ENCODE data around the gene C6orf120.

- TF ChIP-seq, protein P1, sequence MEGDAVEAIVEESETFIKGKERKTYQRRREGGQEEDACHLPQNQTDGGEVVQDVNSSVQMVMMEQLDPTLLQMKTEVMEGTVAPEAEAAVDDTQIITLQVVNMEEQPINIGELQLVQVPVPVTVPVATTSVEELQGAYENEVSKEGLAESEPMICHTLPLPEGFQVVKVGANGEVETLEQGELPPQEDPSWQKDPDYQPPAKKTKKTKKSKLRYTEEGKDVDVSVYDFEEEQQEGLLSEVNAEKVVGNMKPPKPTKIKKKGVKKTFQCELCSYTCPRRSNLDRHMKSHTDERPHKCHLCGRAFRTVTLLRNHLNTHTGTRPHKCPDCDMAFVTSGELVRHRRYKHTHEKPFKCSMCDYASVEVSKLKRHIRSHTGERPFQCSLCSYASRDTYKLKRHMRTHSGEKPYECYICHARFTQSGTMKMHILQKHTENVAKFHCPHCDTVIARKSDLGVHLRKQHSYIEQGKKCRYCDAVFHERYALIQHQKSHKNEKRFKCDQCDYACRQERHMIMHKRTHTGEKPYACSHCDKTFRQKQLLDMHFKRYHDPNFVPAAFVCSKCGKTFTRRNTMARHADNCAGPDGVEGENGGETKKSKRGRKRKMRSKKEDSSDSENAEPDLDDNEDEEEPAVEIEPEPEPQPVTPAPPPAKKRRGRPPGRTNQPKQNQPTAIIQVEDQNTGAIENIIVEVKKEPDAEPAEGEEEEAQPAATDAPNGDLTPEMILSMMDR (IDR thresholded peaks at IDR 0.05; ENCODE audit: poor library complexity): no peak
- no peak for TF ChIP-seq EZH2 (IDR thresholded peaks at IDR 0.05; ENCODE audit: borderline replicate concordance)
These were observed 37.7 kb upstream of the C6orf120 start for GRCh38 chr6:169664227-169664626.
